HFF-Myc (cell line): ENCODE data around the gene DHTKD1.
"Not testable (repeated sequence)": the region's sequence is repeated elsewhere in the genome, so short reads cannot be mapped to it uniquely, and the experiment has no call there.

Experiments used
- DNase-seq: peaks from one replicate; pipeline ENCODE4 v3.0.0-alpha.2; 2011; ENCODE audit warnings: low read depth; ENCODE audit errors: extremely low read depth
- H3K4me3 ChIP-seq: replicated peaks from 2 replicates; pipeline ENCODE4 v1.5.1; 2011; ENCODE audit warnings: low read depth, mild to moderate bottlenecking, control low read depth, low read length
- CTCF ChIP-seq: IDR thresholded peaks from 2 replicates; pipeline ENCODE4 v1.5.1; 2012; ENCODE audit warnings: mild to moderate bottlenecking, low read depth, low read length, control low read depth; ENCODE audit errors: missing control alignments

DHTKD1 gene

GRCh38 chr10:12063483-12063818, 5.3 kb upstream of the DHTKD1 start:
- no peak for DNase-seq
- no peak overlapping the region for H3K4me3 ChIP-seq
- TF ChIP-seq CTCF: no peak

GRCh38 chr10:12067336-12067735, 1.4 kb upstream of the DHTKD1 start:
- no peak for TF ChIP-seq CTCF
- no peak for DNase-seq
- no peak overlapping the region for H3K4me3 ChIP-seq

GRCh38 chr10:12071441-12071840, 2.7 kb downstream of the DHTKD1 start:
- not testable (repeated sequence) for DNase-seq, H3K4me3 ChIP-seq

- H3K4me3 ChIP-seq: no peak overlapping the region
- DNase-seq: no peak
- no peak for TF ChIP-seq CTCF
Measured at GRCh38 chr10:12073526-12073925, 4.8 kb downstream of the DHTKD1 start.

GRCh38 chr10:12077580-12078180, 8.9 kb downstream of the DHTKD1 start:
- TF ChIP-seq CTCF: no peak
- H3K4me3 ChIP-seq: no peak overlapping the region
- no peak for DNase-seq

- TF ChIP-seq CTCF: no peak
- no peak for DNase-seq
- no peak overlapping the region for H3K4me3 ChIP-seq
Measured at GRCh38 chr10:12081470-12081869, 12.7 kb downstream of the DHTKD1 start.

GRCh38 chr10:12081879-12082557, 13.3 kb downstream of the DHTKD1 start:
- no peak for DNase-seq
- no peak overlapping the region for H3K4me3 ChIP-seq
- no peak for TF ChIP-seq CTCF
